Upper lobe of left lung (tissue), 4 donors: Measurements from ENCODE around the gene SFSWAP.

ENCODE experiments used
- CTCF ChIP-seq, 6 experiments: fragments of 450-650 bp in 4 of 6; fragments of 200-600 bp in 2 of 6; sonication (generic) in 2 of 6; IDR thresholded peaks; one replicate each; pipeline ENCODE4 v1.5.1; 2016 to 2019; ENCODE audit warnings: antibody characterized with exemption in 6 of 6
- EP300 ChIP-seq, 4 donors: sonication (generic); formaldehyde crosslinking; IDR thresholded peaks; one replicate each; pipeline ENCODE4 v1.5.1; 2017; ENCODE audit warnings: antibody characterized with exemption in 4 of 4, control low read depth in 2 of 4
- POLR2A ChIP-seq, 4 donors: fragments of 450-650 bp; IDR thresholded peaks; one replicate each; pipeline ENCODE4 v1.5.1; 2016 to 2017; ENCODE audit warnings: antibody characterized with exemption in 4 of 4, mild to moderate bottlenecking in 2 of 4
- POLR2AphosphoS5 ChIP-seq, 2 donors: sonication (generic); formaldehyde crosslinking; IDR thresholded peaks; one replicate each; pipeline ENCODE4 v1.5.1; 2017; ENCODE audit warnings: antibody characterized with exemption in 2 of 2

GRCh38 chr12:131830914-131831571 is 120.2 kb downstream of the SFSWAP start:
- TF ChIP-seq POLR2A (IDR thresholded peaks at IDR 0.05) (no peak), POLR2AphosphoS5 (IDR thresholded peaks at IDR 0.05) (no peak), CTCF (IDR thresholded peaks at IDR 0.05) (no peak), EP300 (IDR thresholded peaks at IDR 0.05) (no peak)
